Keratinocyte (primary cell): Measurements from ENCODE around the gene NDUFA11. TPM values are rescaled to one million over a fixed set of nuclear protein-coding genes. Genes with fewer than 3 reads are reported as not detected.

ENCODE experiments used
- DNase-seq: peaks from one replicate; pipeline ENCODE4 v3.0.0-alpha.2; 2011; ENCODE audit warnings: low read depth, missing footprints, low spot score
- FAIRE-seq: peaks from 2 replicates; lab custom pipeline; 2011; peaks lifted over from hg19 to GRCh38; lab: Jason Lieb, UNC
- H2AFZ ChIP-seq: 2 replicates; pipeline ENCODE4 v1.6.0; 2012; ENCODE audit warnings: low read length, control low read depth, inconsistent platforms; ENCODE audit not compliant: control insufficient read depth
- H3K27ac ChIP-seq: 2 replicates; pipeline ENCODE4 v1.5.1; 2011; ENCODE audit warnings: low read length; ENCODE audit not compliant: control insufficient read depth, insufficient read depth
- H3K27me3 ChIP-seq: 3 replicates; pipeline ENCODE4 v1.6.0; 2011; ENCODE audit warnings: low read length; ENCODE audit not compliant: control insufficient read depth, insufficient read depth; ENCODE audit errors: extremely low read depth
- H3K36me3 ChIP-seq, 2 experiments: 2 replicates in 1 of 2; 3 replicates in 1 of 2; pipeline ENCODE4 v1.5.1; 2011; ENCODE audit warnings: low read length in 2 of 2, mild to moderate bottlenecking in 1 of 2; ENCODE audit not compliant: control insufficient read depth in 2 of 2, insufficient read depth in 2 of 2; ENCODE audit errors: extremely low read depth in 1 of 2
- H3K4me1 ChIP-seq: 3 replicates; pipeline ENCODE4 v1.5.1; 2011; ENCODE audit warnings: low read length; ENCODE audit not compliant: control insufficient read depth, insufficient read depth; ENCODE audit errors: extremely low read depth
- H3K4me2 ChIP-seq: 3 replicates; pipeline ENCODE4 v1.6.0; 2011; ENCODE audit warnings: low read depth, low read length; ENCODE audit not compliant: control insufficient read depth, insufficient read depth; ENCODE audit errors: extremely low read depth
- H3K4me3 ChIP-seq, 3 experiments: fragments of 200-600 bp in 1 of 3; sonication (generic) in 1 of 3; 2 replicates in 2 of 3; 3 replicates in 1 of 3; pipeline ENCODE4 v1.5.1; 2011 to 2016; ENCODE audit warnings: low read length in 3 of 3, mild to moderate bottlenecking in 3 of 3, control low read depth in 2 of 3, inconsistent platforms in 1 of 3, low read depth in 1 of 3, mixed read lengths in 1 of 3, mixed run types in 1 of 3, moderate library complexity in 1 of 3; ENCODE audit not compliant: control insufficient read depth in 2 of 3, insufficient read depth in 2 of 3; ENCODE audit errors: extremely low read depth in 1 of 3
- H3K79me2 ChIP-seq: 2 replicates; pipeline ENCODE4 v1.6.0; 2012; ENCODE audit warnings: low read length; ENCODE audit not compliant: control insufficient read depth, insufficient read depth
- H3K9ac ChIP-seq: 3 replicates; pipeline ENCODE4 v1.6.0; 2011; ENCODE audit warnings: low read length; ENCODE audit not compliant: control insufficient read depth, insufficient read depth; ENCODE audit errors: extremely low read depth
- H3K9me1 ChIP-seq: 3 replicates; pipeline ENCODE4 v1.6.0; 2011; ENCODE audit warnings: low read length; ENCODE audit not compliant: control insufficient read depth, insufficient read depth; ENCODE audit errors: extremely low read depth
- H3K9me3 ChIP-seq: 2 replicates; pipeline ENCODE4 v1.5.1; 2012; ENCODE audit warnings: low read depth, low read length; ENCODE audit not compliant: control insufficient read depth
- H4K20me1 ChIP-seq: 3 replicates; pipeline ENCODE4 v1.6.0; 2011; ENCODE audit warnings: low read length; ENCODE audit not compliant: control insufficient read depth, insufficient read depth; ENCODE audit errors: extremely low read depth
- CTCF ChIP-seq, 3 experiments: IDR thresholded peaks in 1 of 3; conservative IDR thresholded peaks in 1 of 3; optimal IDR thresholded peaks in 1 of 3; 2 replicates in 2 of 3; 3 replicates in 1 of 3; pipeline versions ENCODE3 to v1.5.1; 2011; ENCODE audit warnings: low read length in 3 of 3, mild to moderate bottlenecking in 3 of 3, moderate library complexity in 2 of 3, control low read depth in 1 of 3, inconsistent platforms in 1 of 3; ENCODE audit not compliant: insufficient read depth in 2 of 3; ENCODE audit errors: extremely low read depth in 1 of 3
- EZH2 ChIP-seq: IDR thresholded peaks from one replicate; pipeline ENCODE4 v1.6.1; 2012; ENCODE audit warnings: inconsistent platforms, mild to moderate bottlenecking, low read length, moderate library complexity
- dilution Hi-C: fragments of 300-500 bp; cut with MboI; formaldehyde crosslinking; loops from one replicate; pipeline ENCODE4 v1.7.0; 2020; ENCODE audit warnings: low sequenced_read_pairs; ENCODE audit not compliant: extremely low pct_ligation_motif_present
- polyA plus RNA-seq, 5 experiments: library from polyadenylated mRNA; depleted of rRNA in 3 of 5; stranded (reverse) in 3 of 5; stranded (forward) in 1 of 5; unstranded in 1 of 5; fragments of >200 nt; gene quantifications; 1 replicate in 1 of 5; 2 replicates in 3 of 5; 3 replicates in 1 of 5; pipeline versions ENCODE4 v1.2.1 to v1.2.3, GENCODE V29; 2011 to 2012; ENCODE audit warnings: missing spikeins in 2 of 5, low read depth in 1 of 5, low replicate concordance in 1 of 5

NDUFA11 gene
- polyA plus RNA-seq, 1 donor (not counting 4 experiments of a cell fraction or from before 2014, with no cell fraction given), result 122 TPM

GRCh38 chr19:5935473-5936291 is 32.1 kb upstream of the NDUFA11 start:
- Histone ChIP-seq H3K4me2 (no peak overlapping the region), H3K4me1 (no peaks in the 10 kb centered on the region), H3K27me3 (no peaks in the 10 kb centered on the region), H3K9ac (no peak overlapping the region), H3K4me3 (no peak overlapping the region), H3K79me2 (peaks cover 2% of the 10 kb centered on the region), H4K20me1 (peaks cover 4% of the 10 kb centered on the region), H3K27ac (no peak overlapping the region), H3K9me1 (no peaks in the 10 kb centered on the region), H3K9me3 (no peaks in the 10 kb centered on the region), H2AFZ (no peak overlapping the region), H3K36me3 (peaks cover 30 to 58% of the 10 kb centered on the region in 2 experiments)
- TF ChIP-seq EZH2 (no peak), CTCF (optimal IDR thresholded peaks at IDR 0.05 in 1 of 3, IDR thresholded peaks at IDR 0.05 in 1 of 3, conservative IDR thresholded peaks at IDR 0.05 in 1 of 3; ENCODE audit: extremely low read depth in 1 of 3, insufficient read depth in 2 of 3, low read length in 3 of 3) (no peak)
- DNase-seq (no peak), FAIRE-seq (no peak)
- dilution Hi-C loops, result no loop called here

GRCh38 chr19:5934774-5935472 is 31.3 kb upstream of the NDUFA11 start:
- Histone ChIP-seq H3K4me3 (no peak overlapping the region), H3K79me2 (peaks cover 2% of the 10 kb centered on the region), H3K27me3 (no peaks in the 10 kb centered on the region), H4K20me1 (peaks cover 4% of the 10 kb centered on the region), H3K4me2 (no peak overlapping the region), H3K9me1 (no peaks in the 10 kb centered on the region), H3K9me3 (no peaks in the 10 kb centered on the region), H3K9ac (no peak overlapping the region), H3K27ac (no peak overlapping the region), H3K36me3 (peaks cover 33 to 54% of the 10 kb centered on the region in 2 experiments), H3K4me1 (no peaks in the 10 kb centered on the region), H2AFZ (no peak overlapping the region)
- TF ChIP-seq EZH2 (no peak), CTCF (optimal IDR thresholded peaks at IDR 0.05 in 1 of 3, IDR thresholded peaks at IDR 0.05 in 1 of 3, conservative IDR thresholded peaks at IDR 0.05 in 1 of 3; ENCODE audit: extremely low read depth in 1 of 3, insufficient read depth in 2 of 3, low read length in 3 of 3) (no peak)
- dilution Hi-C loops, result no loop called here
- DNase-seq (no peak), FAIRE-seq (no peak)
